Placental pericyte (primary cell): ENCODE data around the gene MTCP1. TPM values are rescaled to one million over a fixed set of nuclear protein-coding genes. Genes with fewer than 3 reads are reported as not detected.

ENCODE experiments used
- total RNA-seq: library from RNA; depleted of rRNA; stranded (reverse); fragments of >200 nt; gene quantifications from 2 replicates; pipeline ENCODE4 v1.2.3, GENCODE V29; 2012

MTCP1 gene
- 1.3 and 1.9 TPM in 2 replicates for total RNA-seq

GRCh38 chrX:155070975-155071693 is at the start of gene MTCP1, which contains the start of the genes BRCC3 and CMC4:
TSS of gene MTCP1 (minus strand) at chrX:155071136. CDS start at chrX:155066010, 5,126 bp downstream.
TSS of gene BRCC3 (plus strand) at chrX:155071508. CDS start at chrX:155071528, 20 bp downstream.
TSS of gene CMC4 (minus strand) at chrX:155071136. CDS start at chrX:155064023, 7,113 bp downstream.

DNA sequence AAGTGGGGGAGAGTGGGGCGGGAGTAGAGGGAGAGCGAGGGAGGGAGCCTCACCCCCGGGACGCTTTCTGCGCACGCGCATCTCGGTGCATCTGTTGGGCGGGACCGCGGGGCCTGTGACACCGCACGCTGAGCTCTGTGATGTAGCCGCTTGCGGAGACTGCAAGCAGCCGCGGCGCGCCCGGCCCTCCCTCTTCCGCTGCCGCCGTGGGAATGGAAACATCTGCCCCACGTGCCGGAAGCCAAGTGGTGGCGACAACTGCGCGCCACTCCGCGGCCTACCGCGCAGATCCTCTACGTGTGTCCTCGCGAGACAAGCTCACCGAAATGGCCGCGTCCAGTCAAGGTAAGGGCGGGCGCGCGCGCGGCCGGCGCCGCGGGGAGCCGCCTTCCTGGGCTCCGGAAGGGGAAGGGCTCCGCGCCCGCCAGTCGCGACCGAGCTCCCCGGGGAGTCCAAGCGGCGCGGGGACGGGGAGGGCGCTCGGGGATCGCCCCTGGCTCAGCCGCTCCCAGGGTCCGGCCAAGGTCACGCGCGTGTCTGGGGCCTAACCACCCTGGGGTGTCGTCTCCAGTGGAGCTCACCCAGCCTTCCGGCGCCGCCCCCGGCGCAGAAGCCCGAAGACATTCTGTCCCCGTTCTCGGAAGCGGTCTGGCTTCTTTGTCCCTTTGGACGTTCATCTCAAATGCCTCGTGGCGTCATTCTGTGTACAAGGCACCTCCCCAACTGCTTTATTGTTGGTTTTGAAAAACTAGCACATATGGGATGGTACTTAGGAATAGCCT is 44.0 kb downstream of the MTCP1 start, which contains the start of gene FUNDC2:
Gene FUNDC2 (plus strand): TSS at position 118 of the 782 bp plus-strand sequence. CDS start 95 bp downstream, at position 213.

DNA sequence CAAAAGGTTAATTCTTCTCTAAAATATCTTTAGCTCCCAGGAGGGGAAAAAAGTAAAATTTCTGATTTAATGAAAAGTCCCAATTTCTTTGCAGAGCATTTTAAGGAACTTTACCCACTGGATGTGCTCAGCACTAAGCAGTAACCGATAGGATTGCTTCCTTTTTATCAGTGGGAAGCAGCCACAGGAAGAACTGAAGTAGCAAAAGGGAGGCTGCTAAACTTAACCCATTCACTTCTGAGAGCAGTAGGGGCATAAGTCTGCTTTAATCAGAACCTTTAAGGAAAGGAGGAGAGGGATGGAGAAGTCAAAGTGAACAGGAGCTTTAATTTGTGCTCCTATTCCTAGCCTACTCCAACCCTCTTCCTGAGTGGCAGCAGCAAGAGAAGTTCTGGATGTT is 48.4 kb downstream of the MTCP1 start, which contains the start of gene F8:
Gene F8 (minus strand): TSS at position 139 of the 400 bp plus-strand sequence. CDS start 171 bp downstream, outside the sequence.

Other genes starting within 250 kb of the MTCP1 start
- gene SMIM9, start 236.5 kb downstream of the MTCP1 start, total RNA-seq: not detected in 2 replicates
- 5.3 and 10.5 TPM in 2 replicates for gene F8A1, start 184.8 kb downstream of the MTCP1 start, total RNA-seq
- 1.5 and 2.4 TPM in 2 replicates for gene F8, start 48.4 kb downstream of the MTCP1 start, total RNA-seq
- 24.8 and 30.4 TPM in 2 replicates for gene FUNDC2, start 44.3 kb downstream of the MTCP1 start, total RNA-seq
- gene CMC4, start within 50 bp of the MTCP1 start, total RNA-seq: 5.0 and 9.3 TPM in 2 replicates
- 8.3 and 13.3 TPM in 2 replicates for gene BRCC3, start 372 bp upstream of the MTCP1 start, total RNA-seq
- 36.8 and 69.4 TPM in 2 replicates for gene VBP1, start 145.3 kb upstream of the MTCP1 start, total RNA-seq
- gene RAB39B, start 193.4 kb upstream of the MTCP1 start, total RNA-seq: 0.14 and 0.44 TPM in 2 replicates